NCI-H460 (cell line): ENCODE results near the gene PRKAR1B. TPM values are rescaled to one million over a fixed set of nuclear protein-coding genes. Genes with fewer than 3 reads are reported as not detected.

Source experiments
- DNase-seq: peaks from one replicate; pipeline ENCODE4 v3.0.0-alpha.2; 2016; ENCODE audit warnings: low read depth; ENCODE audit errors: extremely low read depth
- total RNA-seq: library from RNA; depleted of rRNA; stranded (reverse); fragments of >200 nt; shearing (Covaris generic); gene quantifications from 2 replicates; pipeline ENCODE4 v1.2.3, GENCODE V29; 2014

The PRKAR1B gene
- total RNA-seq, 1 experiment from 2014 or later, result 7.4 TPM

- peak; percentile 53 for DNase-seq
Observed at GRCh38 chr7:516606-517456, 210.2 kb downstream of the PRKAR1B start.

GRCh38 chr7:516216-516605 lies 210.9 kb downstream of the PRKAR1B start:
- no peak for DNase-seq

DNA sequence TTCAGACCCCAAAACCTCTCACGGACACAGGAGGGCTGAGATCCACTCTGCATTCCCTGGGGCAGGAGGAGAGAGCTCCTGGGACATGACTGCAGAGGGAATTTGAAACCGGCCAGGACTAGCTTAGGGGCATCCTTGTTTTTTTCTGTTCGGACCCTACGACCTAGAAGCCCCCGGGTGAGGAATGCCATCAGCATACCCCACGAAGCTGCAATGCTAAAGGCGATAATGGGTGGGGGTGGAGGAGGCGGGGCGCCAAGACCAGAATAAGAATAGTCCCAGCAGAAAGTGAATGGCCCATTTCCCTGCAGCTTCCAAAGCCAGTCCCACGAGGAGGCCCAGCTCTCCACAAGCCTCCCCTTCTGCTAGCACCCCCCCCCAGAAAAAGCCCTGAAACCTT lies 211.5 kb downstream of the PRKAR1B start:
- DNase-seq, result no peak

- no peak for DNase-seq
Observed at GRCh38 chr7:514651-515598, 212.2 kb downstream of the PRKAR1B start.

DNA sequence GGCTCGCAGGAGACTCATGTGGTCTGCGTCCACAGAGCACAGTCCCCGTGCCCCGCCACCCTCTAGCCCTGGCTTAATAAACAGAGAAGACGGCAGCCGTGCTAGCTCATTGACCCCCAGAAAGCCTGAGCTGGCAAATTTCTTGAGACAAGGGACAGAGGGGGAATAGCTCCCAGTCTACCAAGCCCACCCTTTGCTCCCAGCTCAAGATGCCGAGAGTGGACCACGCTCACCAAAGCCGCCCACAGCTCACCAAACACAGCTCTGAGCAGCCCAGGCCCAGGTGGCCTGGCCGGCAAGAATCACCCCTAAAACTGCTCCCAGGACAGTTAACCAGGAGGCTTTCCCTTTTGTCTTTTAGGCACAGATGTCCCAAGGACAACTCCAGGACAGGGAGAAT lies 212.8 kb downstream of the PRKAR1B start:
- no peak for DNase-seq

DNA sequence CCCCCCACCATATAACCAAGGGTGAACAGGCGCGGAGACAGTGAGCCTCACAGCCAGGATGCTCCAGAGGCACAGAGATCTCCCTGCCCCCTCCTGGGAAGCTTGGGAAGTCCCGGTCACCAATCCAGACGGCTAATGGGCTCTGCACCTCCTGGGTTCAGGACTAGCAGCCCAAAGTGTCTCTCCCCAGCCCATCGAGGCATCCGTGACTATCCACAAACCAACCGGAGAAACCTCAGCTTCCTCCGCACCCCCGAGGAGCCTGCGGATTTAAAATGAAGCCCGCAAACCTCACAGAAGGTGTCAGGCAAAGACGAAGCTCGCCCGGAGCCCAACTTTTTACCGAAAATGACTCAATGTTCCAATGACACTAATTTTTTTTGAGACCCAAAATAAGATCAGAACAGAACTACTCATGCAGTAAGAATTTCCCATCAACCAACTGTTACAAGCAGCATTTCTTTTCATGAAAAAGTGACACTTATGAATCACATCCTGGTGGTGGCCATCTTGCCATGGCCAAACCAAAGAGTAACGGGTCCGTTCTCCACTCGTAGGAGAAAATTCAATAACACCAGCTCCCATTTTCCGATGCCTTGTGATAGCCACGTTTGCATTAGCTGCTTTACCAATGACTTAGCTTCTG lies 213.4 kb downstream of the PRKAR1B start:
- DNase-seq, result no peak

DNA sequence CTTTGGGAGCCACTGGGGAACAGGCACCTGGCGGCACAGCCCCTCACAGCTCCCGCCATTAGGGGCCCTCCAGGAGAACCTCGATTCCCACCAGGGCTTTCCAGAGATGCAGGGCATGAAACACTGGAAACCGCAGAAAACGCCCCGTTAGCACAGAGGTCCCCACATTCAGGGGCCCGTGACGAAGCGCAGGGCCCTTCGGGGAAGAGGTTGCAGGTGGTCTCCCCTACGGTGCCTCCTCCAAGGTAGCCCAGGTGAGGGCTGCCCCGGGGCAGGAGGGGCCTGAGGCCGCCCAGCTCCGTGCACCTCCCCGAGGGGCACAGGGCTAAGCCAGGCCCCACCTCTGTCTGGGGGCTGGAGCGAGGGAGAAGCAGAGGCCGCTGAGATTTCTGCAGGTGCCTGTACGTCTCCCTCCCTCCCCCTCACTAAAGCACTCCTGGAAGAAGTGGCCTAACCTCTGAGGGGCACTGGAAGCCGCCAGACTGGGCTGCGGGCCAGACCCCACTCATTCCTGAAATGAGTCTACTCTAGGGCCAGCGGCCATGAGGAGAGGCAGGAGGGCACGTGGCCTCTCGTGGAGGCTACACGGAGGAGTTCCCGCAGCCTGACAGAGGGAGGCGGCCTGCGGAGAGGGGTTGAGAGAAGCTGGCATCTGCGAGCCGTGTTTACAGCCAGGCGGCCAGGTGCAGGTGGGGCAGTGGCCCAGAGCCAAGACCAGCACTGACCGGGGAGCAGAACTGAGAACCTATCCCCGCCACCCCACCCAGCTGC lies 214.4 kb downstream of the PRKAR1B start:
- DNase-seq, result no peak

- no peak for DNase-seq
Observed at GRCh38 chr7:512146-512510, 215.0 kb downstream of the PRKAR1B start.

- no peak for DNase-seq
Observed at GRCh38 chr7:511476-512145, 215.5 kb downstream of the PRKAR1B start.

DNA sequence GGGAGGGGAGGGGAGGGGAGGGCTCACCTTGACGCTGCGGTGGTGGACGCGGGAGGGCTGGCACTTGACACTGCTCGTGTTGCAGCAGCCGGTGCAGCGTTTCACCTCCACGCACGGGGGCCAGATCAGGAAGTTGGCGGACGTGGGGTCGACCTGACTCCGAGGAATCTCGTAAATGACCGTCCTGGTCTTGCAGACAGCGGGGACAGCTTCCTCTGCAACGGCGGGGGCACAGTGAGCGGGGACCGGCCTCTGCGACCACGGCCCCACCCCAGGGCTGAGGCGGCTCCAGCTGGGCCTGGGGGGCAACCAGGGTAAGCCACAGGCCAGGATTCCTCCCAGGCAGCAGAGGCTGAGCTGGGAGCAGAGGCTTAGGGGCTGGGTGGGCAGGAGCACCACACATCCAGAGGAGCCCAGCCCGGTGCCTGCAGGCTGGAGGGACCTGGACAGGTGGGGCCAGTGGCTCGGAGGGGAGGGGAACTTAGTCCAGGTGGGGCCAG lies 216.2 kb downstream of the PRKAR1B start:
- DNase-seq, result no peak

GRCh38 chr7:510131-510481 lies 217.0 kb downstream of the PRKAR1B start:
- DNase-seq, result no peak

- no peak for DNase-seq
Observed at GRCh38 chr7:509426-510130, 217.5 kb downstream of the PRKAR1B start.

GRCh38 chr7:508461-509170 lies 218.5 kb downstream of the PRKAR1B start:
- DNase-seq, result no peak

DNA sequence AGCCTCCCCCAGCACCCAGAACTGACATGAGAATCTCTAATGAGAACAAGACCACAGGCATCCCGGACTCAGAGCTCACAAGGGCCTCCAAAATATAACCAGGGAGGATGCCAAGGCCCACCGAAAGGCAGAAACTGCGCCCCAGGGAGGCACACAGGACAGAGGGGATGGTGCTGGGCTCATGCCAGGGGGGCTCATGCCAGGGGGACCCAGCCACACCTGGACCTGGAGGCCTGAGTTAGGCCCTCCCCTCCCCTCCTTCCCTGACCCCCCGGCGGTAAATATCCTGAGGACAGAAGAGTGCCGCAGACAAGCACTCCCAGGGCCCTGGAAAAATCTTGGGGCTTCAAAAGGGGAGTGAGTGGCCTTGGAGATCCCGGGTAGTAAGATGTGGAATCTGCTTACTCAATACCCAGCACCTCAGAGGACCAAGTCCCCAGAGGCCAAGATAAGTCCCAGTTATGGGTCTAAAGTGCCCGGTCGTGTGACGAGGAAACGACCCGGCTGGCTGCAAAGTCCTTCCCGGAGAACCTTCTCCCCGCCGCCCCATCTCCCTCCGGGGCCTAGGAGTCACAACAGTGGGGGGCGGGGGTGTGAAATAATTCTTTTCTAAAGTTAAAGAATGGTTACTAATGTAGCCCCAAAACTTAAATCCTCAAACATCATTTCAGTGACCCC lies 219.3 kb downstream of the PRKAR1B start:
- no peak for DNase-seq

GRCh38 chr7:506921-507622 lies 220.0 kb downstream of the PRKAR1B start:
- no peak for DNase-seq

DNA sequence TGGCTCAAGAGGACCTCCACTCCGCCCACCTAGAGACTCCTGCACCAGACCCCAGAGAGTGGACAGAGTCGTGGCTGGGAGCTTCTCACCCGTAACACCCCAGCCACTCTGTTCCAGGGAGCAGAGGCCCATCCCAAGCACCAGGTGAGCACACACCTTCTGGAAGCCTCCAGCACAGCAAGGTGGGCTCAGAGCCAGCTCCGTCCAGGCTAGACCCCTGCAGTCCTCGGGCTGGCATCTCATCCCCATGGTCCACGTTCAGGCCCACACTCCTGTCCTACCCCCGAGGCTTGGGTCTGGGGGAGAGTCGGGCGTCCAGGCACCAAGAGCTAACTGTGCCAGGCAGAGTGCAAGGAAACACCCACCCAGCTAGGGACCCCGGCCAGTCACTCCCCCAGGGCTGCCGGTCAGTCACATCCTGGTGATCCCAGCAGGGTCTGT lies 220.7 kb downstream of the PRKAR1B start:
- DNase-seq, result no peak

DNA sequence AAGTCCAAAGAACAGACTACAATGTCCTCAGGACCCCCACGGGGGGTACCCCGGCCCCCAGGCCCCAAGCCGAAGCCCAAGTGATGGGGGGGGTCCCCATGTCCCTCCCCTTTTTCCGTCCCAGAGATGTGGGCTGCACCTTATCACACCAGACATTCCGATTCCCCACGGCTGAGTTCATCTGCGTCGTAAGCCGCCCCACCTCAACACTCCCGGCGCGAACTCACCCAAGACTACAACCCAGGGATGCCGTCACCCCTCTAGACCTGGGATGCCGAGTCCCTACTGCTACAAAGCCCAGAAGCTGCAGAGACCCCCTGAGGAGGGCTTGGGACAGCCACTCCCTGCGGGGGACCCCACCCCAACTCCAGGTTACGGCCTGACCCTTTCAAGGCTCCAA lies 221.9 kb downstream of the PRKAR1B start:
- DNase-seq, result no peak
